Hepatocyte (in vitro differentiated cells): ENCODE data around the gene POTEF. TPM values are rescaled to one million over a fixed set of nuclear protein-coding genes. Genes with fewer than 3 reads are reported as not detected.
"Not testable (repeated sequence)": the region's sequence is repeated elsewhere in the genome, so short reads cannot be mapped to it uniquely, and the experiment has no call there.

Experiments
- DNase-seq: peaks from one replicate; pipeline ENCODE4 v3.0.0-alpha.2; 2016; ENCODE audit warnings: low spot score
- H2AFZ ChIP-seq: fragments of 200-600 bp; sonication (generic); 2 replicates; pipeline ENCODE4 v1.6.0; 2016; ENCODE audit warnings: antibody characterized with exemption, mild to moderate bottlenecking
- H3K27ac ChIP-seq: fragments of 200-600 bp; sonication (generic); 2 replicates; pipeline ENCODE4 v1.5.1; 2016; ENCODE audit warnings: mild to moderate bottlenecking
- H3K27me3 ChIP-seq: fragments of 200-600 bp; sonication (generic); 2 replicates; pipeline ENCODE4 v1.6.1; 2016
- H3K36me3 ChIP-seq: fragments of 200-600 bp; sonication (generic); replicated peaks from 2 replicates; pipeline ENCODE4 v1.5.1; 2016; ENCODE audit warnings: low read depth; ENCODE audit not compliant: insufficient read depth
- H3K4me1 ChIP-seq: fragments of 200-600 bp; sonication (generic); 2 replicates; pipeline ENCODE4 v1.5.1; 2016; ENCODE audit warnings: mild to moderate bottlenecking, moderate library complexity; ENCODE audit not compliant: insufficient read depth
- H3K4me2 ChIP-seq: fragments of 200-600 bp; sonication (generic); 2 replicates; pipeline ENCODE4 v1.6.0; 2016
- H3K4me3 ChIP-seq: fragments of 200-600 bp; sonication (generic); 2 replicates; pipeline ENCODE4 v1.5.1; 2016; ENCODE audit warnings: mild to moderate bottlenecking
- H3K79me2 ChIP-seq: fragments of 200-600 bp; sonication (generic); 2 replicates; pipeline ENCODE4 v1.6.0; 2017; ENCODE audit warnings: mild to moderate bottlenecking
- H3K9me2 ChIP-seq: fragments of 200-600 bp; sonication (generic); replicated peaks from 2 replicates; pipeline ENCODE4 v1.6.0; 2017; ENCODE audit warnings: mild to moderate bottlenecking; ENCODE audit not compliant: insufficient read depth
- H3K9me3 ChIP-seq: fragments of 200-600 bp; sonication (generic); 2 replicates; pipeline ENCODE4 v1.5.1; 2016; ENCODE audit warnings: low read depth, mild to moderate bottlenecking
- H4K20me1 ChIP-seq: fragments of 200-600 bp; sonication (generic); 2 replicates; pipeline ENCODE4 v1.6.0; 2016; ENCODE audit warnings: mild to moderate bottlenecking; ENCODE audit not compliant: insufficient read depth, poor library complexity, severe bottlenecking
- EZH2phosphoT487 ChIP-seq: fragments of 200-600 bp; sonication (generic); IDR thresholded peaks from one replicate; pipeline ENCODE4 v1.6.1; 2018; ENCODE audit warnings: antibody characterized with exemption, mild to moderate bottlenecking, low read depth, moderate library complexity; ENCODE audit not compliant: unreplicated experiment, severe bottlenecking
- WGBS: methylation state at CpG from one replicate; pipeline ENCODE4 v1.1.6; 2016; ENCODE audit warnings: low lambda C conversion rate; ENCODE audit errors: missing lambda C conversion rate; 5-methylcytosine and 5-hydroxymethylcytosine counted together
- polyA plus RNA-seq: library from polyadenylated mRNA; unstranded; fragments of >200 nt; fragmentation: Nextera tagmentation; extraction: Ambion mirVana; gene quantifications from 2 replicates; pipeline ENCODE4 v1.2.1, GENCODE V29; 2016
- total RNA-seq: library from RNA; depleted of rRNA; stranded (reverse); fragments of >200 nt; gene quantifications from 2 replicates; pipeline ENCODE4 v1.2.3, GENCODE V29; 2014
- TF ChIP-seq, protein P1 (sequence below): fragments of 200-600 bp; sonication (generic); IDR thresholded peaks from 2 replicates; pipeline ENCODE4 v1.5.1; 2016; ENCODE audit warnings: antibody characterized with exemption, mild to moderate bottlenecking; ENCODE audit not compliant: poor library complexity

POTEF gene
- total and polyA plus RNA-seq, 2 experiments from 2014 or later = 12.9 to 32.6 TPM

DNA sequence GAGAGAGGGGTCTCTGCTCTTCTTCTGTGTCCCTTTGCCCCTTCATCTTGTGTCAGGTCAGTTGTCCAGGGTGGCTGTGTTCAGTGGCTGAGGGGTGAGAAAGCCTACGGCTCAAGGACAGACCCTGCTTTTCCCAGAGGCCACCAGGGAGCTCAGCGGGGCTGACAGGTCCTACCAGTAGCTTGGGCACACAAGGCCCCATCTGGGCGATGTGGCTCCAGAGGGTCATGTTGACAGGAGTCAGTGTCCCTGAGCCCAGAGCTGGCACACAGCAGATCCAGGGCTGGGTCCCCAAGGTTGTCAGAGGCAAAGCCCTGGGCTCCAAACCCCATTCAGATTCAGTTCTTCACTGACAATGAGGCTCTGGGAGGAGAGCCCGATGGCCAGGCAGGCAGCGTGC lies 8.1 kb upstream of the POTEF start:
- DNase-seq, H3K36me3 ChIP-seq, H3K27ac ChIP-seq, H3K4me3 ChIP-seq, H3K4me1 ChIP-seq, H3K4me2 ChIP-seq, H3K9me3 ChIP-seq, H2AFZ ChIP-seq, H4K20me1 ChIP-seq, H3K9me2 ChIP-seq, H3K27me3 ChIP-seq: not testable (repeated sequence)
- whole genome bisulfite sequencing = 95% methylated on average over 5 of the region's 5 CpGs
- H3K79me2 ChIP-seq = peaks cover 43% of the 10 kb centered on the region

DNA sequence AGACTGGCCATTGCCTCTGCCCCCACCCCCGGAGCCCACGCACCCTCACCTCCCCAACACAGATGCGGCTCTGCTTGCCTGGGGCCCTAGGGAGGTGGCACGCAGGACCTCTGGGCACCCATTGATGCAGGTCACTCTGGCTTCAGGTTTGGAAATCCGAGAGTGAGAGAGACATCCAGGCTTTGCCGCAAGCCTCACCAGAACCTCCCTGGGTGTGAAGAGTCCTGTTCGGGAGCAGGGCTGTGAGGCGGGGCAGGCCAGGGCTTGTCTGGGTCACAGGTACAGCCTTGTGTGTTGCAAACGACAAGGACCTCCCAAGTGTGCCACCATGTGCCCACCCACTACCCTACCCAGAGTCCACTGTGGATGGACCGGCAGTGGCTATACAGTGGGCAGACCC lies 7.5 kb upstream of the POTEF start:
- not testable (repeated sequence) for H3K9me3 ChIP-seq, H3K9me2 ChIP-seq, H3K4me3 ChIP-seq, H3K27me3 ChIP-seq, DNase-seq, H3K27ac ChIP-seq, H3K36me3 ChIP-seq, H2AFZ ChIP-seq, H3K4me2 ChIP-seq, H4K20me1 ChIP-seq, H3K4me1 ChIP-seq
- H3K79me2 ChIP-seq = peaks cover 47% of the 10 kb centered on the region
- 95% methylated on average over 9 of the region's 10 CpGs for WGBS

DNA sequence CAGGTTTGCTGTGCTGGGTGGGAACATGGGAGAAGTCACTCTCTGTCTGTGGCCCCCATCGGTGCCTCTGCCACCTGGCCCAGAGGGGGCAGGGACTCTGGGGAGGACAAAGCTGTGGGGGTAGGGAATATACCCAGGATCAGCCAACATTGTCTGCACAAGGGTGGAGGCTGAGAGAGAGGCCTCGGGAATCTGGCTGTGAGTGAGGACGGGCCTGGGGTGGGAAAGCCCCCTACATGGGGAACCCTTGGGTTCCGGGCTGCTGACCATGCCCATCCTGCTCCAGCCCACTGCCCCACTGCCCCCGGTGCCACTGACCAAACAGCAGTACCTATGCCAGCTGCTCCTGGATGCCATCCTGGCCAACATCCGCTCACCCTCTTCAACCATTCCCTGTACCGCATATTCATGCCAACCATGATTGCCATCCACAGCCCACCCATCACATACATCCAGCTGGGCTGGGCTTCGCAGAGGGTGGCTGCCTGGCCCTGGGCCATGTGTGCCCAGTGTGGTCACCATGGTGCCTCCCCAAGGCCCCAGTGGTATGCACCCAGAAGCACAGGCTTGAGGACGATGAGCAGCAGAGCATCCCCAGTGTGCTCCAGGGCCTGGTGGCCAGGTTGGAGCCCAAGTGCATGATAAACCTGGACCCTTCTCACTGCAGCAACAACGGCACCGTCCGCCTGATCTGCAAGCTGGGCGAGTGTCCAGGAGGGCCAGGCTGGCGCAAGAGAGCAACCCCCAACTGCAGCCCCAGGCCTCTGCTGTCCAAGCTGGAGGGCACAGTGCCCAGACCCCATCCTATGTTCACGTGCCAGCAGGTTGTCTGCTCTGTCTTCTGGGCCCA lies 6.9 kb upstream of the POTEF start:
- H3K36me3 ChIP-seq = no peaks in the 10 kb centered on the region
- peaks cover 47% of the 10 kb centered on the region for H3K79me2 ChIP-seq
- no peak for DNase-seq
- H3K27ac ChIP-seq = no peak overlapping the region
- no peaks in the 10 kb centered on the region for H4K20me1 ChIP-seq
- H3K9me2 ChIP-seq = no peaks in the 10 kb centered on the region
- H3K4me1 ChIP-seq = peaks cover 5% of the 10 kb centered on the region
- no peak overlapping the region for H3K4me3 ChIP-seq
- 98% methylated on average over 15 of the region's 15 CpGs for WGBS
- H2AFZ ChIP-seq = no peak overlapping the region
- H3K9me3 ChIP-seq = no peaks in the 10 kb centered on the region
- TF ChIP-seq, protein P1, sequence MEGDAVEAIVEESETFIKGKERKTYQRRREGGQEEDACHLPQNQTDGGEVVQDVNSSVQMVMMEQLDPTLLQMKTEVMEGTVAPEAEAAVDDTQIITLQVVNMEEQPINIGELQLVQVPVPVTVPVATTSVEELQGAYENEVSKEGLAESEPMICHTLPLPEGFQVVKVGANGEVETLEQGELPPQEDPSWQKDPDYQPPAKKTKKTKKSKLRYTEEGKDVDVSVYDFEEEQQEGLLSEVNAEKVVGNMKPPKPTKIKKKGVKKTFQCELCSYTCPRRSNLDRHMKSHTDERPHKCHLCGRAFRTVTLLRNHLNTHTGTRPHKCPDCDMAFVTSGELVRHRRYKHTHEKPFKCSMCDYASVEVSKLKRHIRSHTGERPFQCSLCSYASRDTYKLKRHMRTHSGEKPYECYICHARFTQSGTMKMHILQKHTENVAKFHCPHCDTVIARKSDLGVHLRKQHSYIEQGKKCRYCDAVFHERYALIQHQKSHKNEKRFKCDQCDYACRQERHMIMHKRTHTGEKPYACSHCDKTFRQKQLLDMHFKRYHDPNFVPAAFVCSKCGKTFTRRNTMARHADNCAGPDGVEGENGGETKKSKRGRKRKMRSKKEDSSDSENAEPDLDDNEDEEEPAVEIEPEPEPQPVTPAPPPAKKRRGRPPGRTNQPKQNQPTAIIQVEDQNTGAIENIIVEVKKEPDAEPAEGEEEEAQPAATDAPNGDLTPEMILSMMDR = no peak
- TF ChIP-seq EZH2phosphoT487 = no peak
- H3K27me3 ChIP-seq = no peaks in the 10 kb centered on the region
- no peak overlapping the region for H3K4me2 ChIP-seq

DNA sequence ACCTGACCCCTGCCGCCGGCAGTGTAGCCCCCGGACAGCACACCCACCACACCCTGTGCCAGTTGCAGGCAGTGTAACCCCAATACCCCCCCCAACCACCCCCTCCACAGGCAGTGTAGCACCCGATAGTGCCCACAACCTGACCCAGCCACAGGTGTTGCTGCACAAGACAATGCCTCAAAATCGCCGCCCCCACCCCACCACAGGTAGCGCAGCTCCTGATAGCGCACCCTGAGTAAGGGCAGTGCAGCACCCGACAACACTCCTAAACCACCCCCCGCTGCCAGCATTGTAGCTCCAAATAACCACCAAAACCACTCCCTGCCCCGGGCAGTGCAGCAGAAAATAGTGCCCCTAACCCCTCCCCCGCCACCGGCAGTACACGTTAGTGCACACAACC lies 558 bp downstream of the POTEF start:
- 20% methylated on average over 9 of the region's 14 CpGs for WGBS
- H3K9me2 ChIP-seq, H3K27ac ChIP-seq, H3K36me3 ChIP-seq, DNase-seq, H4K20me1 ChIP-seq, H2AFZ ChIP-seq, H3K9me3 ChIP-seq, H3K27me3 ChIP-seq, H3K4me1 ChIP-seq: not testable (repeated sequence)
- Histone ChIP-seq H3K4me2 (peak overlapping the region; percentile 70), H3K4me3 (peak overlapping the region; percentile 33), H3K79me2 (peaks cover 29% of the 10 kb centered on the region)

DNA sequence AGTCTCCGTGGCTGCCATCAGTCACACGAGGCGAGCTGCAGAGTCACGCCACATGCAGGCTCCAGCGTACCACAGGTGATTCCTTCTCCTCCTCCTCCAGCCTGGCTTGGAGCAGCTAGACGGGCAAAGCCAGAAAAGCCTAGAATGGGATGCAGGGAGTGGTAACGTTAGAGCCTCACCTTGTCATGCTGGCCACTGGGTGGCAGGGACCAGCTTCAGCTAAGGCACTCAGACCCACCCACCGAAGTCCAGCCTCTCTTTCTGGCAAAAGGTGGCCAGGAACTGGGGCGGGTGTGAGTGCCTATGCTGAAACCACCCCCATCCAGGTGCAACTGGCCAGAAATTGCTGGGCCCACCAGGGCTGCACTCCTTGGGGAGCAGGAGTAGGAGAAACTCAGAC lies 1.3 kb downstream of the POTEF start:
- not testable (repeated sequence) for H3K4me1 ChIP-seq, H3K27me3 ChIP-seq, H4K20me1 ChIP-seq, H3K9me3 ChIP-seq, H3K36me3 ChIP-seq, DNase-seq, H2AFZ ChIP-seq, H3K9me2 ChIP-seq, H3K27ac ChIP-seq
- Histone ChIP-seq H3K4me2 (peak overlapping the region; percentile 70), H3K79me2 (peaks cover 24% of the 10 kb centered on the region), H3K4me3 (peak overlapping the region; percentile 33)
- 45% methylated on average over 9 of the region's 9 CpGs for WGBS

DNA sequence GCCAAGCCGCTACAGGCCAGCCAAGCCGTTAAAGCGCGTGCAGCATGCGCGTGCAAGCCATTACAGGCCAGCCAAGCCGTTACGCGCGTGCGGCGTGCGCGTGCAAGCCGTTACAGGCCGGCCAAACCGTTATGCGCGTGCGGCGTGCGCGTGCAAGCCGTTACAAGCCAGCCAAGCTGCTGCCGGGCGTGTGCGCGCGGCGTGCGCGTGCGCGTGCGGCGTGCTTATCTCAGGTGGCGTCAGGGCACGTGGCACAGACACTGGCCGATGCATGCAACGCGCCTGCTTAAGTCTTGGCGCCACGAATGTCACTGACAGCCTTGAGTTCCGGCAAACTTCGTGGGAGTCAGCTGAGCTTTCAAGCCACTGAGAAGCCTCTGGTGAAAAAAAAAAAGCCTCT lies 8.1 kb downstream of the POTEF start:
- H3K9me3 ChIP-seq, H3K4me3 ChIP-seq, DNase-seq, H3K79me2 ChIP-seq, H3K27me3 ChIP-seq, H4K20me1 ChIP-seq, H3K4me1 ChIP-seq, H2AFZ ChIP-seq, H3K9me2 ChIP-seq, H3K4me2 ChIP-seq, H3K36me3 ChIP-seq, H3K27ac ChIP-seq: not testable (repeated sequence)
- WGBS = 96% methylated on average over 30 of the region's 45 CpGs

DNA sequence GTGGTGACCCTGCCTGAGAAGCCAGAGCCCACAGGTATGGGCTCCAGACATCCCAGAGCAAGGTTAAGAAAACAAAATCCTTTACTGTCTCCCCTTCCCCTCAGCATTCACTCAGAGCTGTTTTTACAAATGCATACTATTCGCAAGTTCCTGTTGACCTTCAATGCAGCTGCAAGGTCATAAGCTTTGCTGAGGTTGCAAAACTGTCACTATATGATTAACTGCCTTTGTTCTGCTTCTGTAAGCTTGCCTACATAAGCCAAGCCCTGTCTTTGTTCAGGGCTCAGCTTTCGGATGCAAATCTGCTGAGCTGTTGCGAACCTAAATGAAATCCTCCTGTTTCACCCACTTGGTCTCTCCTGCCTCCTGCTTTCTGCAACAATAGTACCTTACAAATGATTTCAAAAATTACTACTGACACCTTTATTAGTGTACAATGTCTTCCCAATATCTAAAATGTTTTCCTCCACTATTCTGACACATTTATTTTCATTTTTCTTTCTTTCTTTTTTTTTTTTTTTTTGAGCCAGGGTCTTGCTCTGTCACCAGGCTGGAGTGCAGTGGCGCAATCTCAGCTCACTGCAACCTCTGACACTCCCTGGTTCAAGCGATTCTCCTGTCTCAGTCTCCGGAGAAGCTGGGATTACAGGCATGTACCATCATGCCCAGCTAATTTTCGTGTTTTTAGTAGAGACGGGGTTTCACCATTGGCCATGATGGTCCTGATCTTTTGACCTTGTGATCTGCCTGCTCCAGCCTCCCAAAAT lies 26.2 kb downstream of the POTEF start:
- not testable (repeated sequence) for H3K79me2 ChIP-seq, H3K9me2 ChIP-seq, H3K27me3 ChIP-seq, H3K27ac ChIP-seq, H3K4me2 ChIP-seq, H4K20me1 ChIP-seq, DNase-seq, H3K4me3 ChIP-seq, H3K9me3 ChIP-seq, H2AFZ ChIP-seq, H3K36me3 ChIP-seq, H3K4me1 ChIP-seq
- WGBS = 83% methylated on average over 8 of the region's 8 CpGs

DNA sequence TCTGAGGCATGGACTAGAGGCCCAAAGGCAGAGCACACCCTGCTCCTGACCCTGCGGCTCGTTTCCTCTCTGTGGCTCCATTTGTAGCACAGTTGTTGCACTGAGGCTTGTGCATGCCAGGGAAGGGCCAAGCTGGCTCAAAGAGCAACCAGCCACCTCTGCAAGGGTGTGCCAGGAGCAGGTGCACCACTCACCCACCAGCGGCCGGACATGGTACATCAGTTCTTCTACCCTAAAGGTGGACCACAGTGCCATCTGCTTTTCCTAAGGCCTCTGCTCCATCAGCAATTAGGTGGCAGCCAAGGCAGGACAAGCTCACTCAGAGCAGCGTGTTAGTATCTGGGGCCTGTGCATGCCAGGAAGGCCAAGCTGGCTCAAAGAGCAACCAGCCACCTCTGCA lies 66.4 kb downstream of the POTEF start:
- not testable (repeated sequence) for H3K27ac ChIP-seq

More for the DNA sequence above, 66.4 kb downstream of the POTEF start:
- H3K9me2 ChIP-seq, H2AFZ ChIP-seq, H3K79me2 ChIP-seq, DNase-seq, H3K4me2 ChIP-seq, H4K20me1 ChIP-seq, H3K4me3 ChIP-seq, H3K27me3 ChIP-seq, H3K9me3 ChIP-seq, H3K36me3 ChIP-seq, H3K4me1 ChIP-seq: not testable (repeated sequence)
- WGBS = 92% methylated on average over 3 of the region's 5 CpGs
